Raji (cell line): ENCODE measurements around the gene OFD1.
A peak's percentile ranks its signal among the peaks of the same experiment; 100 is the strongest.

Experiments
- POLR2A ChIP-seq: IDR thresholded peaks from 2 replicates; pipeline ENCODE4 v1.6.1; 2011; ENCODE audit warnings: low read depth, low read length, control low read depth; ENCODE audit not compliant: insufficient read depth

The OFD1 gene

GRCh38 chrX:13732246-13733067 is 2.1 kb upstream of the OFD1 start:
- TF ChIP-seq POLR2A = no peak

- no peak for TF ChIP-seq POLR2A
Measured at GRCh38 chrX:13733506-13733905, 1.0 kb upstream of the OFD1 start.

GRCh38 chrX:13741695-13742094 is 7.1 kb downstream of the OFD1 start:
- no peak for TF ChIP-seq POLR2A

GRCh38 chrX:13742397-13743176 is 8.0 kb downstream of the OFD1 start:
- peak; percentile 49; the same call in 1 of the 2 replicates for TF ChIP-seq POLR2A

- TF ChIP-seq POLR2A = no peak
Measured at GRCh38 chrX:13747836-13748235, 13.3 kb downstream of the OFD1 start.

- no peak for TF ChIP-seq POLR2A
Measured at GRCh38 chrX:13748486-13748885, 13.9 kb downstream of the OFD1 start.

- no peak for TF ChIP-seq POLR2A
Measured at GRCh38 chrX:13750204-13750603, 15.7 kb downstream of the OFD1 start.

GRCh38 chrX:13750812-13751211 is 16.3 kb downstream of the OFD1 start:
- no peak for TF ChIP-seq POLR2A

GRCh38 chrX:13752141-13752540 is 17.6 kb downstream of the OFD1 start:
- TF ChIP-seq POLR2A = no peak

GRCh38 chrX:13752646-13753045 is 18.1 kb downstream of the OFD1 start:
- TF ChIP-seq POLR2A = no peak

- no peak for TF ChIP-seq POLR2A
Measured at GRCh38 chrX:13754765-13755164, 20.2 kb downstream of the OFD1 start.

GRCh38 chrX:13755254-13755653 is 20.7 kb downstream of the OFD1 start:
- TF ChIP-seq POLR2A = no peak

- TF ChIP-seq POLR2A = no peak
Measured at GRCh38 chrX:13756381-13756780, 21.8 kb downstream of the OFD1 start.

- TF ChIP-seq POLR2A = no peak
Measured at GRCh38 chrX:13759152-13759718, 24.7 kb downstream of the OFD1 start.

- TF ChIP-seq POLR2A = no peak
Measured at GRCh38 chrX:13760426-13760825, 25.9 kb downstream of the OFD1 start.
